ENCODE data around the gene GULP1.

- TF ChIP-seq, protein P1, sequence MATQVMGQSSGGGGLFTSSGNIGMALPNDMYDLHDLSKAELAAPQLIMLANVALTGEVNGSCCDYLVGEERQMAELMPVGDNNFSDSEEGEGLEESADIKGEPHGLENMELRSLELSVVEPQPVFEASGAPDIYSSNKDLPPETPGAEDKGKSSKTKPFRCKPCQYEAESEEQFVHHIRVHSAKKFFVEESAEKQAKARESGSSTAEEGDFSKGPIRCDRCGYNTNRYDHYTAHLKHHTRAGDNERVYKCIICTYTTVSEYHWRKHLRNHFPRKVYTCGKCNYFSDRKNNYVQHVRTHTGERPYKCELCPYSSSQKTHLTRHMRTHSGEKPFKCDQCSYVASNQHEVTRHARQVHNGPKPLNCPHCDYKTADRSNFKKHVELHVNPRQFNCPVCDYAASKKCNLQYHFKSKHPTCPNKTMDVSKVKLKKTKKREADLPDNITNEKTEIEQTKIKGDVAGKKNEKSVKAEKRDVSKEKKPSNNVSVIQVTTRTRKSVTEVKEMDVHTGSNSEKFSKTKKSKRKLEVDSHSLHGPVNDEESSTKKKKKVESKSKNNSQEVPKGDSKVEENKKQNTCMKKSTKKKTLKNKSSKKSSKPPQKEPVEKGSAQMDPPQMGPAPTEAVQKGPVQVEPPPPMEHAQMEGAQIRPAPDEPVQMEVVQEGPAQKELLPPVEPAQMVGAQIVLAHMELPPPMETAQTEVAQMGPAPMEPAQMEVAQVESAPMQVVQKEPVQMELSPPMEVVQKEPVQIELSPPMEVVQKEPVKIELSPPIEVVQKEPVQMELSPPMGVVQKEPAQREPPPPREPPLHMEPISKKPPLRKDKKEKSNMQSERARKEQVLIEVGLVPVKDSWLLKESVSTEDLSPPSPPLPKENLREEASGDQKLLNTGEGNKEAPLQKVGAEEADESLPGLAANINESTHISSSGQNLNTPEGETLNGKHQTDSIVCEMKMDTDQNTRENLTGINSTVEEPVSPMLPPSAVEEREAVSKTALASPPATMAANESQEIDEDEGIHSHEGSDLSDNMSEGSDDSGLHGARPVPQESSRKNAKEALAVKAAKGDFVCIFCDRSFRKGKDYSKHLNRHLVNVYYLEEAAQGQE (IDR thresholded peaks at IDR 0.05; ENCODE audit: insufficient read depth in 1 of 2, low read depth in 2 of 2, low read length in 2 of 2): no peak
- TF ChIP-seq POLR2AphosphoS5 (IDR thresholded peaks at IDR 0.05; ENCODE audit: low read depth, low read length) (no peak), TAF1 (IDR thresholded peaks at IDR 0.05; ENCODE audit: borderline replicate concordance, insufficient read depth, low read length) (no peak), SIN3A (IDR thresholded peaks at IDR 0.05; ENCODE audit: borderline replicate concordance, insufficient read depth, low read length) (no peak)
These were observed 339.5 kb downstream of the GULP1 start for GRCh38 chr2:188631037-188631809.
